ENCODE measurements around the gene MOSMO.

- TF ChIP-seq ZNF274 (IDR thresholded peaks at IDR 0.05; ENCODE audit: low read depth, low read length), result no peak
- TF ChIP-seq YY1 (IDR thresholded peaks at IDR 0.05; ENCODE audit: insufficient read depth, insufficient read length), result no peak
- TF ChIP-seq SUZ12 (IDR thresholded peaks at IDR 0.05; ENCODE audit: extremely low read depth, insufficient read depth, insufficient read length), result no peak
Measured at GRCh38 chr16:22034503-22034902, 26.6 kb downstream of the MOSMO start.
